Activated CD4-positive, CD25-positive, alpha-beta regulatory T cell (primary cell): Measurements from ENCODE around the gene COMMD3.

Experiments
- DNase-seq, 4 experiments: peaks; one replicate each; lab custom pipeline; 2025; lab: John Stamatoyannopoulos, UW

The COMMD3 gene

GRCh38 chr10:22366771-22367170 lies 50.6 kb downstream of the COMMD3 start:
- DNase-seq, result no peak

GRCh38 chr10:22367471-22367870 lies 51.3 kb downstream of the COMMD3 start:
- no peak for DNase-seq

- DNase-seq, result no peak
Measured at GRCh38 chr10:22368402-22368801, 52.2 kb downstream of the COMMD3 start.

GRCh38 chr10:22368981-22369380 lies 52.8 kb downstream of the COMMD3 start:
- DNase-seq, result no peak

GRCh38 chr10:22369434-22370072 lies 53.4 kb downstream of the COMMD3 start:
- DNase-seq, result no peak
